HS-27A (cell line): ENCODE results near the gene SPCS2.
"Not testable (repeated sequence)": the region's sequence is repeated elsewhere in the genome, so short reads cannot be mapped to it uniquely, and the experiment has no call there.

ENCODE experiments used
- DNase-seq: peaks from one replicate; pipeline ENCODE4 v3.0.0-alpha.2; 2012; ENCODE audit warnings: low read depth, missing footprints

SPCS2 gene

DNA sequence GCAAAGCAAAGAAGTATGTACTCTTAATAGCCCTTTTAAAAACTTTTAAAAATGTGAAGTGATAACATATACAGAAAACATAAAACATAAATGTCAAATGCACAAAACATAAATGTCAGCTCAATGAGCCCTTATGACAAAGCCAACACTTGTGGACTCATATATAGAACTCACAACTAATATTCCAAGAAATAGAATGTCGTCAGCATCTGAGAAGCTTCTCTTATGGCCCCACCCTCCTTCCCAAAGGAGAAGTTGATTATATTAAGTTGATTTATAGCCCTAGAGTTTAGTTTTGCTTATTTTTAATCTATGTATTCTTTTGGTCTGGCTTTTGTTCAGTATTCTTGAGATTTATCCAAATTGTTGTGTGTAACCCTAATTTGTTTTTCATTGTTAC lies 53.5 kb downstream of the SPCS2 start:
- no peak for DNase-seq

DNA sequence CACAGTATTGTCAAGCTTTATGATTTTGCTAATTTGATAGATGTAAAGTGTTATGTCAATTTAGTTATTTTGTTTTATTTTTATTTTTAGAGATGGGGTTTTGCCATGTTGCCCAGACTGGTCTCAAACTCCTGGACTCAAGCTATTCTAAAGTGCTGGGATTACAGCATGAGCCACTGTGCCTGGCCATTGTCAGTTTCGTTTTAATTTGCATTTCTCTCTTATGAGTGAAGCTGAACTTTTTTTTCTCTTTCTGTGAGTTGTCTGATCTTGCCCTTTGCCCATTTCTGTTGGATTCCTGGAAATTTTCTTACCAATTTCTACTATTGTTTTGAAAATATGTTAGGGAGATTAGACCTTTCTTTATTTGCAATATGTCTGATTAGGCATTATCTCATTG lies 55.1 kb downstream of the SPCS2 start:
- no peak for DNase-seq

DNA sequence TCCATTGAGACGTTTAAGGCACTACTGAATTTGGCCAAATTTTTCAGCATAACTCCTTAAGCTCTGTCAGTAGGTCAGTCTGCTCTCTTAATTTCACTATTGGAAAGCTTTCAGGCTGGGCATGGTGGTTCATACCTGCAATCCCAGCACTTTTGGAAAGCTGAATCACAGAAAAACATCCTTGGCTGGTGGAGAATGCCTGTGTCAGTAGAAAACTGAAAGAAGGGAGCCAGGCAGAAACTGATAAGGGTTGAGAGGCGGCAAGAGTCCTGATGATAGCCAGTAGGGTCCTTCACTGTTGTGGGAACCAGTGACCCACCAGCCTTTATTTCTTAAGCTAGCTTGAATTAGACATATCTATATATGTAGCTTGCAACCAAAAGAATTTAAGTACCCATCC lies 62.3 kb downstream of the SPCS2 start:
- DNase-seq, result no peak

DNA sequence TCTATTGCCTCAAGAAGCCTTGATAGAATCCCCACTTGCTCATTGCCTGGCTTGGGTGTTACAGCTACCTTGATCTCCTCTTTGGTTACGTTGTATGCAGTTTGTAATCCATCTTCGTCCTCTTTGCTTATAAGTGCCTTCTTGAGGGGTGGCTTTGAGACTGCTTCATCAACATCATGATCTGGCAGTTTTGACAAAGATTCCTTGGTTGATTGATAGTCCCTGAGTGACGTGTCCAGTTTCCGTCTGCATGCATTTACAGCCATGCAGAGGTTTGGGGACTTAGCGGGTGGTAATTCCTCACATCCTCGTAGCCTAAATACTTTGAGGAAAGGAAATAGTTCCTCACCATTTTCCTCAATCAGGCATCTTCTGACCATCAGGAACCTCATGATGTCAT lies 62.8 kb downstream of the SPCS2 start:
- no peak for DNase-seq

DNA sequence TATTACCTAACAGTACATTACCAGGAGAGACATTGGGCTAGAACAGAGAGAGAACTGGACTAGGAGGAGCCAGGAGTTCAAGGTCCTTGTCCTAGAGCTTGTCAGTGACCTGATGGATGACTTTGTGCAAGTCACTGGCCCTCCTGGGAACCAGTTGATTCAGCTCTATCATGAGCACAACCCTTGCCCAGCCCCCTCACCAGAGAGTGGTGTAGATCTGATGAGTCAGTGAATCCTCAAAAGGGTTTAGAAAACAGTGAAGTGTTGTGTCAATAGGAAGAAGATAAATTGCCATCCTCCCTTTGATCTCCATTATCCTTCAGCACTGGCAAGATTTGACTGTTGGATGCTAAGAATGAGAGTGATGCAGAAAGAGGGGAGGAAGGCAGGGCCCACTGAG lies 64.0 kb downstream of the SPCS2 start:
- no peak for DNase-seq

DNA sequence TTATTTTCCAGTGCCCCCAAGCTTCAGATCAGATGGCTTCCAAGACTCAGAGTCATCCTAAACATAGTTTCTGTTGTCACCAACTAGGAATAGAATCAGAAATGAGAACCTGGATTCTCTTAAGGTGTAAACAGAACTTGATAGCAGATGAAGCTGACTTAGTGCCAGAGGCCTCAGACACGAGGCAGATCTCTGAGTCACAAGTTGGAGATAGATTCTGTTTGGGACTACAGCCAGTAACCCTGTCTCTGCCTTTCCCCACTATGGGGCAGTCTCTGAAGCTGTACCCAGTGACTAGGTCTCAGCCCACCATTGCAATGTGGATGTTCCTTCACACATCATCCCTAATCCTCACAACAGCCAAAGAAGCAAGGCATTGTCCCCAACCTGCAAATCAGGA lies 65.1 kb downstream of the SPCS2 start:
- DNase-seq, result no peak

DNA sequence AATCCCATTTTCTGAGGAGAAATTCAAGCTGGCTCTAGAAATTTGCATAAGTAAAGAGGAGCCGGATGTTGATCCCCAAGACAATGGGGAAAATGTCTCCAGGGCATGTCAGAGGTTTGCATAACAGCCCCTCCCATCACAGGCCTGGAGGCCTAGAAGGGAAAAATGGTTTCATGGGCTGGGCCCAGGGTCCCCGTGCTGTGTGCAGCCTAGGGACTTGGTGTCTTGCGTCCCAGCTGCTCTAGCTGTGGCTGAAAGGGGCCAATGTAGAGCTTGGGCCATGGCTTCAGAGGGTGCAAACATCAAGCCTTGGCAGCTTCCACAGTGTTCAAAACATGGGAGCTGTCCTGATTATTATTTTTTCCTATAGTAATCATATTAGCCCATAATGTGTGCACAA lies 70.1 kb downstream of the SPCS2 start:
- DNase-seq, result not testable (repeated sequence)

DNA sequence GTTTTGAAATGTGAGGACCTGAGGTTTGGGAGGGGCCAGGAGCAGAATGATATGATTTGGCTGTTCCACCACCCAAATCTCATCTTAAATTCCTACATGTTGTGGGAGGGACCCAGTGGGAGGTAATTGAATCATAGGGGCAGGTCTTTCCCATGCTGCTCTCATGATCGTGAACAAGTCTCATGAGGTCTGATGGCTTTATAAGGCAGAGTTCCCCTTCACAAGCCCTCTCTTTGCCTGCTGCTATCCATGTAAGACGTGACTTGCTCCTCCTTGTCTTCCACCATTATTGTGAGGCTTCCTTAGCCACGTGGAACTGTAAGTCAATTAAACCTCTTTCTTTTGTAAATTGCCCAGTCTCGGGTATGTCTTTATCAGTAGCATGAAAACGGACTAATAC lies 71.3 kb downstream of the SPCS2 start:
- not testable (repeated sequence) for DNase-seq

DNA sequence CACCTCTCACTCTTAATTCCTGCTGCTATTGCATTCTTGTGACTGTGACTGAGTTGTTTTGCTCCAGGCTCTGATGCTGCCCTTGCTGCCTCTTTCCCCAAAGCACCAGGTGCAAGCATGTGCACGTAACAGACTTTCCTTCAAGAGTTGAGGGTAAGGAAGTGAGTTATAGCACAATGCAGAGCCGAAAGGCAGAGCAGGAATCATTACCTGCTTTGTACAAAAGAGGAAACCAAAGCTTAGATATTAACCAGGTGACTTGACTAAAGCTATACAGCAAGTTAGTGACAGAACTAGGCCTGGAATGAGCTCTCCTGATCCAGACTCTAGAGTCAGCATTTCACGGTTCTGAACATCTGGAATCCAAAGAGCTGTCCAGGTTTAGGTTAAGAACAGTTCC lies 73.2 kb downstream of the SPCS2 start:
- DNase-seq, result no peak

DNA sequence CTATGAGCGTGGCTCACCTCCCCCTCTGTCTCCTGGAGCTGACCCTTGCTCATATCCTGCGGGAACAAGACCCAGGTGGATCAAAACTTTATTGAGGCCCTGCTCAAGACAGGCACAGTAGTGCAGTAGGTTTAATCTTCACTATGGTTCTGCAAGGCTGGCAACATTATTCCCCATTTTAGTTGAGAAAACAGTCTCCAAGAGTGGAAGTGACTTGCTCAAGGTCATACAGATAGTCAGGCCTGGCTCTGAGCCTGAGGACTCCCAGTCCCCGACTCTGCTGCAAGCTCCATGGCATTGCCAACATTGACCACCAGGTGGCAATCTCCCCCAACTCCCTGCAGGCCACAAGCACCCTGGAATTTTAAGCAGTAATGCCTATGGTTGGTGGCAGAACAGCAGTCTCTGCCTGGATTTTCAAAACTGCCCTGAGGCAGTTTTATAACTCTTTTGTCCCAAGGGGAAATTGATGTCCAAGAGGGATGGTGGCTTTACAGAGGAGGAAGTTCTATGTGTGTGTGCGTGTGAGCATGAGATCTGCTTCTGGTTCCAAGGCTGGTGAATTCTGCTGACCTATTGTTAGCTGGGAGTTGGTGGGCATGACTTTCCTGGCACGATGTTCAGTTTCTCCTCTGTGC lies 73.8 kb downstream of the SPCS2 start:
- DNase-seq, result peak; percentile 60

DNA sequence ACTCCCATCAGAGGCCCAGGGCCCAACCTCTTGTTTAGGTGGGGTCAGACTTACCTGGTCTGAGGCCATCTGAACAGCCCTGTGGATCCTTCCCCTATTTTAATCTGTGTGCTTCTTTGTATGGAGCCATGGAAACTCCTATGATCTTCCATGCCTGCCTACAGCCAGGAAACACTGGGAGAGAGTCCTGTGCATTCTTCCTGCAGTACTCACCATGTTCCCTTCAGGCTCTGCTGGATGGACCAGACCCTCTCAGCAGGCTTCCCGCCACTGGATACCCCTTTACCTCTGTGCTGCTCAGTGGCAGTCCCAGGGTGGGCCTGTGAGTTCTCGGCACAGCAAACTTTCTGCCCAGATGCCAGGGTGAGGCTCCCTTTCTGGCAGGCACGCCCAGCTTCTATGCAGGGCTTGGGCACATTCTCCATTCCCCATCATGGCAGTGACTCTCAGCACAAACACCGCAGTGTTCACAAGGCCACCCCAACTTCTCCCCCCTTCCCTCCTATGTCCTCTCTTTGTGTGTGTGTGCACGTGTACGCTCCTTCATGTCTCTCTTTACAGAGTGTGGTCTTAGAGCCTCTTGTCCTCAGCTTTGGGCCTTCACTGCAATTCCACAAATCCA lies 74.5 kb downstream of the SPCS2 start:
- no peak for DNase-seq

DNA sequence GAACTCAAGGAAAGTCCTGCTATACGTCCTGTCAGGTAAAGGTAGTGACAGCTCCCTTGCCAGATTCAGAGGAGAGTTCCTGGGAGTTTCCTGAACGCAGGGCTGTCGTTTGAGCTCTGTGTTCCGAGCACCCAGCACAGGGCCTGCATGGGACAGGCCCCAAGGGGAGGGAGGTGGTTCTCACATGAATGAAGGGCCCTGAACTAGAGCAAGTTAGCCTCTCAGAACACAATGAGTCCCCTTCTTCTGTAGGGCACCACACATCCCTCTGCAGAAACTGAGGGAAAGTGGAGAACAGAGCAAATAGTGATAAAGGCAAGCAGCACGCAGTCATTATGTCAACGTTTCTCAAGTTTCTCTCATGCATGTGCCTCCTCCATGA lies 75.0 kb downstream of the SPCS2 start:
- DNase-seq, result no peak

DNA sequence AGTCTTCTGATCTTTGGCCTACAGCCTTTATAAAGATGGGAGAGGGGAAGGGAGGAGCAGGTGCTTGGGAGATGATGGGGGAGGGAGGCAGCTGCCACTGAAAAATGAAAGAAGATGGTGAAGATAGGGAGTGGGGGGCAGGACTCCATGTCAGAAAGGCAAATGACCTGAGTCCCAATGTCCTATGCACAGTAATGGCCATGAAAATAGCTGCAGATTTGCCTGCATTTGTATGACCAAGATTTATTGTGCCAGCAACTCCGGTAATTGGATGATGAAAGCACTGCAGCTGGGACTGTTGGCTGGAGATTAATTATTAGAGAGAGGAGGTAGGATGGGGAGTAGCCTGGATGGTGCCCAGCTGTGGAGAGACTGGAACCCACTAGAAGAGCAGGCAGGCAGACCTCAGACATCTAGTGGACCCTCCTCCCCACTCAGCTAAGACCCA lies 75.7 kb downstream of the SPCS2 start:
- DNase-seq, result no peak

DNA sequence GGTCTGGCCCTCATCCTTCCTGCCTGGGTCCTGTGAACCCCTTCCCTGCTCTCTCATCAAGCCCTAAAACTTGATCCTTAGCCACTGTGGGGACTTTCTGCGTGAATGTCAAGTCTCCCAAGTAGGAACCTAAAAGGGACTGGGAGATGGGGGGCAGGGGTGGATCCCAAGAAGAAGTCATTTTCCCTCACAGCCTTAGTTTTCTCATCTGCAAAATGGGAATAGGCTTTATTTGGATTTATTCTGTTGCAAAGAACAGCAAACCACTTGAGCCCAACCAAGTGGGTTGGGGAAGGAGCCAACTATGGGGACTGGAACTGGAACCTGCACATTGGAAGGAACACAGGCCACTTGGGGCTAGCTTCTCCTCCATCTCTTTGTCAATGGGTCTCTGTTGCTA lies 76.5 kb downstream of the SPCS2 start:
- no peak for DNase-seq

DNA sequence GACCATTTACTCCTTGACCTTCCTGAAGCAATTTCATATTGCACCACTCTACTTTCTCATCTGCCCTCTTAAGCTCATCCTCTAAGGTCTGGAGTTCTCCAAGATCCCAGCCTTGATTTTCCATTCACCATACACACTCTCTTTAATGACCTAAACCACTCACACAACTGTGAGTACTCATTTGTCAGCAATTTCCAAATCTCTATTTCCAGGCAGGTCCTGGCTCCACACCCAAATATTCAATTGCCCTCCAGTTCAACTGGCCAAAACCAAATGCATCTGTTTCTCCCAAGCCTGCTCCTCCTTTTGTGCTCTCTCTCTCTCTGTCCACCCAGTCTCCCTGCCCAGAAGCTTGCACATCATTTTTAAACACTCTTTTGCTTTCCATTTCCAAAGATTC lies 79.3 kb downstream of the SPCS2 start:
- no peak for DNase-seq
